Prostate gland (tissue), 2 donors: Measurements from ENCODE around the gene TMEM266.

Experiments
- POLR2A ChIP-seq: fragments of 450-650 bp; IDR thresholded peaks from one replicate; pipeline ENCODE4 v1.6.1; 2016; ENCODE audit warnings: antibody characterized with exemption, mild to moderate bottlenecking
- TF ChIP-seq, protein P1 (sequence below), 4 experiments: fragments of 200-600 bp in 2 of 4; fragments of 450-650 bp in 2 of 4; sonication (generic) in 2 of 4; IDR thresholded peaks; 1 replicate in 3 of 4; 2 replicates in 1 of 4; pipeline ENCODE4 v1.5.1; 2016 to 2019; ENCODE audit warnings: antibody characterized with exemption in 4 of 4, mild to moderate bottlenecking in 2 of 4, moderate library complexity in 2 of 4

DNA sequence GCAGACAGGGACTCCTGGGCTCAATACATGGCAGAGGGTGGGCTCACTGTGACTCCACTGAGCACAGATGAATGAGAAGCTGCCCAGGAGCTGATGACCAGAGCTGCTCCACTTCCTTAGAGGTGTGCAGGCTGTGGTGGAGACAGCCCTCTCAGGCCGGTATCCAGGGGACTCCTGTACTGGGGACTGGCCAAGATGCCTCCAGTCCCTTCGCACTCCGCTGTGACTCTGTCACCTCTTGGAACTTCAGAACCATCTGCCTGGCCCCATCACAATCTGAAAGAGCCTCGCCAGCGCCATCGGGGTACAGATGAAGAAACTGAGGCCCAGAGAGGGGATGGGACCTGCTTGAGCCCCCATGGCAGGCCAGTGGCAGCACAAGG is 140.3 kb downstream of the TMEM266 start:
- TF ChIP-seq, protein P1, sequence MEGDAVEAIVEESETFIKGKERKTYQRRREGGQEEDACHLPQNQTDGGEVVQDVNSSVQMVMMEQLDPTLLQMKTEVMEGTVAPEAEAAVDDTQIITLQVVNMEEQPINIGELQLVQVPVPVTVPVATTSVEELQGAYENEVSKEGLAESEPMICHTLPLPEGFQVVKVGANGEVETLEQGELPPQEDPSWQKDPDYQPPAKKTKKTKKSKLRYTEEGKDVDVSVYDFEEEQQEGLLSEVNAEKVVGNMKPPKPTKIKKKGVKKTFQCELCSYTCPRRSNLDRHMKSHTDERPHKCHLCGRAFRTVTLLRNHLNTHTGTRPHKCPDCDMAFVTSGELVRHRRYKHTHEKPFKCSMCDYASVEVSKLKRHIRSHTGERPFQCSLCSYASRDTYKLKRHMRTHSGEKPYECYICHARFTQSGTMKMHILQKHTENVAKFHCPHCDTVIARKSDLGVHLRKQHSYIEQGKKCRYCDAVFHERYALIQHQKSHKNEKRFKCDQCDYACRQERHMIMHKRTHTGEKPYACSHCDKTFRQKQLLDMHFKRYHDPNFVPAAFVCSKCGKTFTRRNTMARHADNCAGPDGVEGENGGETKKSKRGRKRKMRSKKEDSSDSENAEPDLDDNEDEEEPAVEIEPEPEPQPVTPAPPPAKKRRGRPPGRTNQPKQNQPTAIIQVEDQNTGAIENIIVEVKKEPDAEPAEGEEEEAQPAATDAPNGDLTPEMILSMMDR (IDR thresholded peaks at IDR 0.05), result no peak
- TF ChIP-seq POLR2A, result no peak
